SK-N-SH (cell line): ENCODE measurements around the gene GGACT. TPM values are rescaled to one million over a fixed set of nuclear protein-coding genes. Genes with fewer than 3 reads are reported as not detected.

Experiments
- CTCF ChIA-PET: fragments of 300-600, 350-600 bp; formaldehyde crosslinking; extraction: SDS; loops from one replicate; lab custom pipeline; 2021; lab: Yijun Ruan, JAX
- POLR2A ChIA-PET: fragments of 350-600 bp; sonication (Branson Sonifier 250); formaldehyde crosslinking; extraction: SDS; loops from one replicate; lab custom pipeline; 2020; ENCODE audit warnings: antibody characterized with exemption, inconsistent platforms; lab: Yijun Ruan, JAX
- DNase-seq: peaks from one replicate; pipeline ENCODE4 v3.0.0; 2012
- H2AFZ ChIP-seq: fragments of 200-600 bp; sonication (generic); 2 replicates; pipeline ENCODE4 v1.8.1; 2016; ENCODE audit warnings: antibody characterized with exemption, mild to moderate bottlenecking, low read depth
- H3F3A ChIP-seq: fragments of 200-600 bp; sonication (generic); replicated peaks from 2 replicates; pipeline ENCODE3; 2016; ENCODE audit warnings: antibody characterized with exemption, mild to moderate bottlenecking; ENCODE audit not compliant: insufficient read depth
- H3K27ac ChIP-seq, 2 experiments: fragments of 200-500 bp in 1 of 2; fragments of 200-600 bp in 1 of 2; sonication (Bioruptor generic) in 1 of 2; sonication (generic), shearing (Covaris generic) in 1 of 2; 2 replicates each; pipeline versions ENCODE4 v1.5.1 to v1.6.1; 2014 to 2016; ENCODE audit warnings: low read depth in 2 of 2, inconsistent platforms in 1 of 2, low read length in 1 of 2, mild to moderate bottlenecking in 1 of 2, mixed read lengths in 1 of 2
- H3K27me3 ChIP-seq: fragments of 200-600 bp; sonication (generic), shearing (Covaris generic); 2 replicates; pipeline ENCODE4 v1.6.1; 2016; ENCODE audit warnings: mixed run types; ENCODE audit not compliant: insufficient read depth
- H3K36me3 ChIP-seq, 2 experiments: fragments of 200-500 bp in 1 of 2; fragments of 200-600 bp in 1 of 2; sonication (Bioruptor generic) in 1 of 2; sonication (generic) in 1 of 2; replicated peaks in 1 of 2; 2 replicates each; pipeline versions ENCODE3 to v1.5.1; 2014 to 2016; ENCODE audit warnings: low read length in 1 of 2, mild to moderate bottlenecking in 1 of 2; ENCODE audit not compliant: insufficient read depth in 2 of 2, control insufficient read depth in 1 of 2
- H3K4me1 ChIP-seq, 2 experiments: fragments of 200-500 bp in 1 of 2; fragments of 200-600 bp in 1 of 2; sonication (Bioruptor generic) in 1 of 2; sonication (generic), shearing (Covaris generic) in 1 of 2; 2 replicates each; pipeline versions ENCODE4 v1.5.1 to v1.6.1; 2014 to 2016; ENCODE audit warnings: low read depth in 1 of 2, low read length in 1 of 2, mixed run types in 1 of 2; ENCODE audit not compliant: insufficient read depth in 2 of 2, control insufficient read depth in 1 of 2
- H3K4me2 ChIP-seq: fragments of 200-600 bp; sonication (generic), shearing (Covaris generic); 2 replicates; pipeline ENCODE4 v1.6.1; 2017; ENCODE audit warnings: mixed run types
- H3K4me3 ChIP-seq, 2 experiments: fragments of 200-500 bp in 1 of 2; fragments of 200-600 bp in 1 of 2; sonication (Bioruptor generic) in 1 of 2; sonication (generic), shearing (Covaris generic) in 1 of 2; 2 replicates each; pipeline versions ENCODE4 v1.5.1 to v1.8.1; 2014 to 2016; ENCODE audit warnings: low read depth in 2 of 2, inconsistent platforms in 1 of 2, low read length in 1 of 2, mild to moderate bottlenecking in 1 of 2, mixed read lengths in 1 of 2, moderate library complexity in 1 of 2
- H3K79me2 ChIP-seq: fragments of 200-600 bp; sonication (generic); 2 replicates; pipeline ENCODE4 v1.8.1; 2017; ENCODE audit warnings: mild to moderate bottlenecking; ENCODE audit not compliant: insufficient read depth
- H3K9ac ChIP-seq: fragments of 200-600 bp; sonication (generic); 2 replicates; pipeline ENCODE4 v1.6.1; 2017; ENCODE audit warnings: mixed run types
- H3K9me2 ChIP-seq: fragments of 200-600 bp; sonication (generic); 2 replicates; pipeline ENCODE4 v1.6.1; 2017; ENCODE audit warnings: mixed run types
- H3K9me3 ChIP-seq: fragments of 200-600 bp; sonication (generic); 2 replicates; pipeline ENCODE4 v1.6.1; 2017; ENCODE audit warnings: mixed run types, mild to moderate bottlenecking, moderate library complexity
- H4K20me1 ChIP-seq: fragments of 200-600 bp; sonication (generic); 2 replicates; pipeline ENCODE4 v1.6.1; 2017; ENCODE audit warnings: mild to moderate bottlenecking, mixed run types; ENCODE audit not compliant: insufficient read depth
- EP300 ChIP-seq, 2 experiments: IDR thresholded peaks; 2 replicates each; pipeline versions ENCODE4 v1.4.0 to v1.6.1; 2012; ENCODE audit warnings: borderline replicate concordance in 1 of 2, low read depth in 1 of 2, low read length in 1 of 2
- FOSL2 ChIP-seq: IDR thresholded peaks from 2 replicates; pipeline ENCODE4 v1.4.0; 2012; ENCODE audit warnings: low read depth, mild to moderate bottlenecking, moderate library complexity, borderline replicate concordance
- GABPA ChIP-seq: IDR thresholded peaks from 2 replicates; pipeline ENCODE4 v1.4.0; 2012; ENCODE audit warnings: low read depth, mild to moderate bottlenecking
- MEF2A ChIP-seq: IDR thresholded peaks from 2 replicates; pipeline ENCODE4 v1.4.0; 2012; ENCODE audit warnings: low read depth, borderline replicate concordance
- NRF1 ChIP-seq: IDR thresholded peaks from 2 replicates; pipeline ENCODE4 v1.6.1; 2012; ENCODE audit warnings: low read depth, mild to moderate bottlenecking, low read length
- SIN3A ChIP-seq: IDR thresholded peaks from 2 replicates; pipeline ENCODE4 v1.6.1; 2012; ENCODE audit warnings: low read depth, mild to moderate bottlenecking, low read length, moderate library complexity, borderline replicate concordance
- TAF1 ChIP-seq: IDR thresholded peaks from 2 replicates; pipeline ENCODE4 v1.6.1; 2012; ENCODE audit warnings: low read depth, mild to moderate bottlenecking, low read length, moderate library complexity, borderline replicate concordance
- TCF12 ChIP-seq: IDR thresholded peaks from 2 replicates; pipeline ENCODE4 v1.4.0; 2012
- YY1 ChIP-seq: IDR thresholded peaks from 2 replicates; pipeline ENCODE4 v1.4.0; 2012; ENCODE audit warnings: low read depth, mild to moderate bottlenecking
- WGBS: methylation state at CpG from one replicate; pipeline ENCODE4 v1.1.6; 2017; ENCODE audit warnings: low lambda C conversion rate; 5-methylcytosine and 5-hydroxymethylcytosine counted together
- polyA plus RNA-seq, 3 experiments: library from polyadenylated mRNA; depleted of rRNA; stranded (reverse); fragments of >200 nt; gene quantifications; 2 replicates each; pipeline ENCODE4 v1.2.3, GENCODE V29; 2012
- TF ChIP-seq, protein P1 (sequence below): IDR thresholded peaks from 2 replicates; pipeline ENCODE4 v1.6.1; 2012; ENCODE audit warnings: mild to moderate bottlenecking, low read depth, low read length, moderate library complexity
- TF ChIP-seq, protein P2 (sequence below): IDR thresholded peaks from 2 replicates; pipeline ENCODE4 v1.4.0; 2012; ENCODE audit warnings: low read depth, borderline replicate concordance
- TF ChIP-seq, protein P3 (sequence below): fragments of 150-350 bp; IDR thresholded peaks from 2 replicates; pipeline ENCODE4 v1.6.1; 2017; ENCODE audit warnings: antibody characterized with exemption, low read length, low read depth, borderline replicate concordance
- TF ChIP-seq, protein P4 (sequence below): fragments of 150-350 bp; IDR thresholded peaks from 2 replicates; pipeline ENCODE4 v1.6.1; 2016; ENCODE audit warnings: mild to moderate bottlenecking, low read depth, low read length

GGACT gene
- polyA plus RNA-seq, 1 of the 3 experiments (the other 2 are of a cell fraction): 7.1 TPM

DNA sequence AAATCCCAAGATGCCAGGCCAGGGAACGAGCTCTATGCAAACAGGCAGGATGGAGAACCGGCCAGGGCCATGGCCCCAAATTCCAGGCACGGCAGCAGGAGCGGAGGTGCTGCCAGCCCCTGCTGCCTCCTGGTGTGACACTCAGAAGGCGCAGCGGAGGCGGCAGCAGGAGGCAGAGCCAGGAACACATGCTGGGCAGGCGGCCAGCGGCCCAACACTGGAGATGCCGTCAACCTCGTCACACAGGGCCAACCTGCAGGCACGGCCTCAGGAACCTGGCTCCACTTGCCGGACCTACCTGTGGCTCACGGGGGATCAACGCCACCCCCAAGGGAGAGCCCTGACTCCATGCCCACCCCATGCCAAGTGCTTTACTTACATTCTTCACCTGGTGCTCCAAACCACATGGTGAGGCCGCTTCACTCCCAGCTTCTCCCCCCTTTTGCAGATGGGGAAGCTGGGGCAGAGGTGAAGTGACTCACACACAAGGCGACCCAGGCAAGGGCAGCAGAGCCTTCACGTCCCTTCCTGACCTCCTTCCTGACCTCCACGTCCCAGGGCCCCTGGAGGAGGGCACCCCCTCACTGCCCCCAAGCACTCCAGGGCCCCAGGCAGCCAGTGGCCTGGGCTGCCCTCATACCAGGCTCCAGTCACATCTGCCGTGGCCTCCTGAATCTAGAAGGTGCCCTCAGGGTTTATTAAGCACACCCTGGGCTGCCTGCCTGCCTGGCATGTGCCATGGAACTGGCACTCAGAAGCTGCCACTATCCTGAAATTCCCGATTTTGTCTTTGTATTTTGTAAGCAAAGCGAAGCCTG, 43.5 kb downstream of the GGACT start:
- H3K9ac ChIP-seq: no peak overlapping the region
- peaks cover 0 to 25% of the 10 kb centered on the region in 2 experiments; a peak in 2 of 4 replicates for H3K4me1 ChIP-seq
- no peak overlapping the region for H3K4me2 ChIP-seq
- ChIA-PET POLR2A (no interaction called here), CTCF (interaction anchor here (1.0 kb wide), 1 partner anchor 30 kb away, joined by 3 read pairs; no protein-coding TSS in a partner anchor)
- H2AFZ ChIP-seq: no peak overlapping the region
- no peak overlapping the region for H3K4me3 ChIP-seq
- no peaks in the 10 kb centered on the region for H3F3A ChIP-seq
- no peaks in the 10 kb centered on the region for H3K9me3 ChIP-seq
- H3K27me3 ChIP-seq: no peaks in the 10 kb centered on the region
- H3K36me3 ChIP-seq: no peaks in the 10 kb centered on the region
- no peaks in the 10 kb centered on the region for H3K79me2 ChIP-seq
- no peak for DNase-seq
- TF ChIP-seq NRF1 (no peak), GABPA (no peak), YY1 (no peak), SIN3A (no peak), EP300 (IDR thresholded peaks at IDR 0.05; ENCODE audit: borderline replicate concordance in 1 of 2, low read depth in 1 of 2, low read length in 1 of 2) (no peak), FOSL2 (no peak), TCF12 (no peak), TAF1 (no peak), MEF2A (no peak)
- TF ChIP-seq, protein P1, sequence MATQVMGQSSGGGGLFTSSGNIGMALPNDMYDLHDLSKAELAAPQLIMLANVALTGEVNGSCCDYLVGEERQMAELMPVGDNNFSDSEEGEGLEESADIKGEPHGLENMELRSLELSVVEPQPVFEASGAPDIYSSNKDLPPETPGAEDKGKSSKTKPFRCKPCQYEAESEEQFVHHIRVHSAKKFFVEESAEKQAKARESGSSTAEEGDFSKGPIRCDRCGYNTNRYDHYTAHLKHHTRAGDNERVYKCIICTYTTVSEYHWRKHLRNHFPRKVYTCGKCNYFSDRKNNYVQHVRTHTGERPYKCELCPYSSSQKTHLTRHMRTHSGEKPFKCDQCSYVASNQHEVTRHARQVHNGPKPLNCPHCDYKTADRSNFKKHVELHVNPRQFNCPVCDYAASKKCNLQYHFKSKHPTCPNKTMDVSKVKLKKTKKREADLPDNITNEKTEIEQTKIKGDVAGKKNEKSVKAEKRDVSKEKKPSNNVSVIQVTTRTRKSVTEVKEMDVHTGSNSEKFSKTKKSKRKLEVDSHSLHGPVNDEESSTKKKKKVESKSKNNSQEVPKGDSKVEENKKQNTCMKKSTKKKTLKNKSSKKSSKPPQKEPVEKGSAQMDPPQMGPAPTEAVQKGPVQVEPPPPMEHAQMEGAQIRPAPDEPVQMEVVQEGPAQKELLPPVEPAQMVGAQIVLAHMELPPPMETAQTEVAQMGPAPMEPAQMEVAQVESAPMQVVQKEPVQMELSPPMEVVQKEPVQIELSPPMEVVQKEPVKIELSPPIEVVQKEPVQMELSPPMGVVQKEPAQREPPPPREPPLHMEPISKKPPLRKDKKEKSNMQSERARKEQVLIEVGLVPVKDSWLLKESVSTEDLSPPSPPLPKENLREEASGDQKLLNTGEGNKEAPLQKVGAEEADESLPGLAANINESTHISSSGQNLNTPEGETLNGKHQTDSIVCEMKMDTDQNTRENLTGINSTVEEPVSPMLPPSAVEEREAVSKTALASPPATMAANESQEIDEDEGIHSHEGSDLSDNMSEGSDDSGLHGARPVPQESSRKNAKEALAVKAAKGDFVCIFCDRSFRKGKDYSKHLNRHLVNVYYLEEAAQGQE: no peak
- TF ChIP-seq, protein P2, sequence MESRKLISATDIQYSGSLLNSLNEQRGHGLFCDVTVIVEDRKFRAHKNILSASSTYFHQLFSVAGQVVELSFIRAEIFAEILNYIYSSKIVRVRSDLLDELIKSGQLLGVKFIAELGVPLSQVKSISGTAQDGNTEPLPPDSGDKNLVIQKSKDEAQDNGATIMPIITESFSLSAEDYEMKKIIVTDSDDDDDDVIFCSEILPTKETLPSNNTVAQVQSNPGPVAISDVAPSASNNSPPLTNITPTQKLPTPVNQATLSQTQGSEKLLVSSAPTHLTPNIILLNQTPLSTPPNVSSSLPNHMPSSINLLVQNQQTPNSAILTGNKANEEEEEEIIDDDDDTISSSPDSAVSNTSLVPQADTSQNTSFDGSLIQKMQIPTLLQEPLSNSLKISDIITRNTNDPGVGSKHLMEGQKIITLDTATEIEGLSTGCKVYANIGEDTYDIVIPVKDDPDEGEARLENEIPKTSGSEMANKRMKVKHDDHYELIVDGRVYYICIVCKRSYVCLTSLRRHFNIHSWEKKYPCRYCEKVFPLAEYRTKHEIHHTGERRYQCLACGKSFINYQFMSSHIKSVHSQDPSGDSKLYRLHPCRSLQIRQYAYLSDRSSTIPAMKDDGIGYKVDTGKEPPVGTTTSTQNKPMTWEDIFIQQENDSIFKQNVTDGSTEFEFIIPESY: no peak
- TF ChIP-seq, protein P3, sequence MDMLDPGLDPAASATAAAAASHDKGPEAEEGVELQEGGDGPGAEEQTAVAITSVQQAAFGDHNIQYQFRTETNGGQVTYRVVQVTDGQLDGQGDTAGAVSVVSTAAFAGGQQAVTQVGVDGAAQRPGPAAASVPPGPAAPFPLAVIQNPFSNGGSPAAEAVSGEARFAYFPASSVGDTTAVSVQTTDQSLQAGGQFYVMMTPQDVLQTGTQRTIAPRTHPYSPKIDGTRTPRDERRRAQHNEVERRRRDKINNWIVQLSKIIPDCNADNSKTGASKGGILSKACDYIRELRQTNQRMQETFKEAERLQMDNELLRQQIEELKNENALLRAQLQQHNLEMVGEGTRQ: no peak
- TF ChIP-seq, protein P4, sequence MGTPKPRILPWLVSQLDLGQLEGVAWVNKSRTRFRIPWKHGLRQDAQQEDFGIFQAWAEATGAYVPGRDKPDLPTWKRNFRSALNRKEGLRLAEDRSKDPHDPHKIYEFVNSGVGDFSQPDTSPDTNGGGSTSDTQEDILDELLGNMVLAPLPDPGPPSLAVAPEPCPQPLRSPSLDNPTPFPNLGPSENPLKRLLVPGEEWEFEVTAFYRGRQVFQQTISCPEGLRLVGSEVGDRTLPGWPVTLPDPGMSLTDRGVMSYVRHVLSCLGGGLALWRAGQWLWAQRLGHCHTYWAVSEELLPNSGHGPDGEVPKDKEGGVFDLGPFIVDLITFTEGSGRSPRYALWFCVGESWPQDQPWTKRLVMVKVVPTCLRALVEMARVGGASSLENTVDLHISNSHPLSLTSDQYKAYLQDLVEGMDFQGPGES: no peak
- WGBS: 91% methylated on average over 12 of the region's 22 CpGs
- H4K20me1 ChIP-seq: no peaks in the 10 kb centered on the region
- no peaks in the 10 kb centered on the region for H3K9me2 ChIP-seq
- H3K27ac ChIP-seq: no peak overlapping the region
